DMS153 (cell line): Measurements from ENCODE around the gene WWOX.
"Not testable (repeated sequence)": the region's sequence is repeated elsewhere in the genome, so short reads cannot be mapped to it uniquely, and the experiment has no call there.

ENCODE experiments used
- DNase-seq: peaks from one replicate; lab custom pipeline; 2025; lab: John Stamatoyannopoulos, UW

The WWOX gene

GRCh38 chr16:79213214-79213613 lies 1113.8 kb downstream of the WWOX start:
- DNase-seq = no peak

DNA sequence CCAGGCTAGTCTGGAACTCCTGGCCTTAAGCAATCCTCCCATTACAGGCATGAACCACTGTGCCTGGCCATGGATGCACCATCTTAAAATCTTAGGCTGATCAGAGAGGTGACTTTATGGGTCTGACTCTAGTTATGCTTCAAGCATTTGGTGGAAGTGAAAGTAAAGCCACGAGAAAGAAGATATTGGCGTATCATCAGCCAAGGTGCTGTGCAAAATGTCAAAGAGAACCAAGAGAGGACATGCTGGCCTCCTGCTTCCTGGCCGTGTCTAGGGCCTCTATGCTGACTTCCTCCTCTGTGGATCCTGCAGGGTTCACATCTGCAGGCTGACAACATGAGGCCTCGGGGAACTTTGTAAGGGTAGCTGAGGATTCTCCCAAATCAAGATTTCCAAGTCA lies 1115.8 kb downstream of the WWOX start:
- no peak for DNase-seq

DNA sequence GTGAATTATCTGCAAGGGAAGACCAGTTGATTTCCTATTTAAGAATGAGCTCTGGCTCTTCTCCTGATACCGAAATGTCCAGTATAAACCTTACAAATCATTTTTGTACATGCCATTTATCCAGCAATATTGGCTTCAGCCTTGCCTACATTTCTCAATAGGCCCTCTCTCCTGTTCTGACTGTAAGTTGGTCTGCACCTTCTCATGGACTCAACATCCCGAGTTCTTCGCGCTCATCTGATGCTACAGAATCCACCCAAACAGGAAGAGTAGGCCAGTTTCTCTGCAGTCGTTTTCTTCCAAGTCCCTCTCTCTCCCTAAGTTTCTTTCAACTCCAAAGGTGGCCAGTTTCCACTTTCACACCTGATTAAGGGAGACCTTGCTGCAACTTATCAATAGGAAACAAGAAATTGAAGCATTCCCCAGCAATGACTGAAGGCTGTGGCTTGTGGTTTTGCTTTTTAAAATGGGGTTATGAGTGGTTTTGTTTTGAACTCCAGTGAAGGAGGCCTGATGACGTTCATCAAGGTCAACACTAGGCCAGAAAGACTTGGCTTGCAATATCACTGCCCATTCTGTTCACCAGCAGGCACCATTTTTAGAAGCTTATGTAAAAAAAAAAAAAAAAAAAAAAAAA lies 1118.0 kb downstream of the WWOX start:
- DNase-seq = no peak

GRCh38 chr16:79218351-79218750 lies 1118.9 kb downstream of the WWOX start:
- DNase-seq = no peak

DNA sequence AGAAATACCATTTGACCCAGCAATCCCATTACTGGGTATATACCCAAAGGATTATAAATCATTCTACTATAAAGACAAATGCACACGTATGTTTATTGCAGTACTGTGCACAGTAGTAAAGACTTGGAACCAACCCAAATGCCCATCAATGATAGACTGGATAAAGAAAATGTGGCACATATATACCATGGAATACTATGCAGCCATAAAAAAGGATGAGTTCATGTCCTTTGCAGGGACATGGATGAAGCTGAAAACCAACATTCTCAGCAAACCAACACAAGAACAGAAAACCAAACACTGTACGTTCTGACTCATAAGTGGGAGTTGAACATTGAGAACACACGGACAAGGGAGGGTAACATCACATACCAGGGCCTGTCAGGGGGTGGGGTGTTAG lies 1126.5 kb downstream of the WWOX start:
- DNase-seq = not testable (repeated sequence)

- DNase-seq = peak; percentile 16
Observed at GRCh38 chr16:79229361-79229760, 1129.9 kb downstream of the WWOX start.

DNA sequence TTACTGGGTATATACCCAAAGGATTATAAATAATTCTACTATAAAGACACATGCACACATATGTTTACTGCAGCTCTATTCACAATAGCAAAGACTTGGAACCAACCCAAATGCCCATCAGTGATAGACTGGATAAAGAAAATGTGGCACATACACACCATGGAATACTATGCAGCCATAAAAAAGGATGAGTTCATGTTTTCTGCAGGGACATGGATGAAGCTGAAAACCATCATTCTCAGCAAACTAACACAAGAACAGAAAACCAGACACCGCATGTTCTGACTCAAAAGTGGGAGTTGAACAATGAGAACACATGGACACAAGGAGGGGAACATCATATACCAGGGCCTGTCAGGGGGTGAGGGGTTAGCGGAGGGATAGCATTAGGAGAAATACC lies 1146.2 kb downstream of the WWOX start:
- not testable (repeated sequence) for DNase-seq

GRCh38 chr16:79247386-79247785 lies 1147.9 kb downstream of the WWOX start:
- no peak for DNase-seq

DNA sequence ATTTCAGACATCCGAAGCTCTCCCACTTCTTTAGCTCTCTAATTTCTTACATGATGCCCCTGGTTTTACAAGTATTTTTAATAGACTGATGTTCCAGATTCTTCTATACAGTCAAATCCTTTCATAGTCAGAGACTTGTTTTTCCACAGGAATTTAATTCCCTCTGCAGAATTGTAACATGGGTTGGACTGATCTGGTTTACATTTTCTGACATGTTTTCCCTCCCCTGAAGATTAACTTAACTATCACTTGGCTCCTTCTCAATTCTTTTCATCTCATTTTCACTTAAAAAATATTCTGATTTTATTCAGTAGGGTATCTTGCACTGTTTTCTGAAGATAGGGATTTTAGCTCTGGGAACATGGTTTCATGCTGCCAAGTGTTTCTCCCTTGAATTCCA lies 1148.9 kb downstream of the WWOX start:
- DNase-seq = no peak

GRCh38 chr16:79250502-79251098 lies 1151.1 kb downstream of the WWOX start:
- peak; percentile 64 for DNase-seq

DNA sequence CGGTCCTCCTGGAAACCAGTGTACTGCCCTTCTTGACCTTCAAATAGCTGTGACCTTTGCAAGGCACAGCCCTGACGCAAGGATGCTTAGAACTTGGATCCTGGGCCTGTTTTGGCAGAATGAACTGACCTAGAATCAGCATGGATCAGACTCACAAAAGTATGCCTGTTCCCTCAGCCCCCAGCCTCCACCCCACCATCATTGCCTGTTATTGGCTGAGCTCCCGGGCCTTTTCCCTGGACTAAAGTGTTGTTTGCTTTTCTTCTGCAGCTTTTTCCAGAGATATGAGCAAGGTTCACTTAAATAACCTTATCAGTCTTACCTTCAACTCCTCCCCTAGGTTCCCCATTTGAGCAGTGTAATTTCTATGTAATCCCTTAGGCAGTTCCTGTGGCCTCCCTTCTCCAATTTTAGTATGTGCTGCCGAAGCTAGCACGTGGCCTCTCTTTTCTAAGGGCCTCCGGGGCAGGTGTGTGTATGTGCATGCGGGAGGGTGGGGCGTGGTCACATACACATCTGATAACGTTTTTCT lies 1153.7 kb downstream of the WWOX start:
- no peak for DNase-seq

DNA sequence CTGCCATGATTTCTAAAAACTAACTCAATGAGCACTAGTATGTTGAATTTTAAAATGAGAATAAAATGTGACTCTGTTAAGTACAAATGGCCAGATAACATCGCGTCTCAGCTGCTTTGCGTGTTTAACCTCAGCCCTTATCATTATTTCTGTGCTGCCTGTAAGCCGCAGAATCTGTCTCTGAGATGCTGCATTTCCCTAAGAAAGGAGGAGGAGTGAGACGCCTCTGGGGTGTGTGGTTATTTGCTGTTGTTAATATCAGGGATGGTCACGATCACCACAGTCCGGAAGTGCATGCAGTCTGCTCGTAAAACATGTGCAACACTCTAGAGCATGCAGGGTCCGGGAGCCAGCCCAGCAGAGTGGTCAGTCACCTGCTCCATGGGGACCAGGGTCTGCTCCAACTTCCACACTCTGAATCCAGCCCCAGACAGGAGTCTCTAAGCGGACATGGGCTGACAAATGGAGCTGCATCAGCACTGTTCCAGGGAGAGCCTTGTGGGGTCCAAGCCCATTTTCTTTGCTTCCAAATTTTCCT lies 1158.6 kb downstream of the WWOX start:
- DNase-seq = no peak

DNA sequence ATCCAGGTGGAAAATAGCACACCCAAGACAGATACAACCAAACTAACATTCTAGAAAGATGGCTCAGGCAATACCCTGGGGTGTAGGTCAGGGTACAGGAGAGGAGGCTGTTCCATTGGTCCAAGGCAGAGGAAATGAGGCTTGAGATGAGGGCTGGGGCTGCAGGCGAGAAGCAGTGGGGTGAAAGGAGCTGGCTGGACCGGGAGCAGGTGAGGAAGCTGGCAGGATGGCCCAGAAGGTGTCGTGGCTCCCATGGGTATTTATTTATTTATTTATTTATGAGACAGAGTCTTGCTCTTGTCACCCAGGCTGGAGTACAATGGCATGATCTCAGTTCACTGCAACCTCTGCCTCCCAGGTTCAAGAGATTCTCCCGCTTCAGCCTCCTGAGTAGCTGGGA lies 1161.4 kb downstream of the WWOX start:
- not testable (repeated sequence) for DNase-seq

GRCh38 chr16:79261481-79261940 lies 1162.1 kb downstream of the WWOX start:
- no peak for DNase-seq

DNA sequence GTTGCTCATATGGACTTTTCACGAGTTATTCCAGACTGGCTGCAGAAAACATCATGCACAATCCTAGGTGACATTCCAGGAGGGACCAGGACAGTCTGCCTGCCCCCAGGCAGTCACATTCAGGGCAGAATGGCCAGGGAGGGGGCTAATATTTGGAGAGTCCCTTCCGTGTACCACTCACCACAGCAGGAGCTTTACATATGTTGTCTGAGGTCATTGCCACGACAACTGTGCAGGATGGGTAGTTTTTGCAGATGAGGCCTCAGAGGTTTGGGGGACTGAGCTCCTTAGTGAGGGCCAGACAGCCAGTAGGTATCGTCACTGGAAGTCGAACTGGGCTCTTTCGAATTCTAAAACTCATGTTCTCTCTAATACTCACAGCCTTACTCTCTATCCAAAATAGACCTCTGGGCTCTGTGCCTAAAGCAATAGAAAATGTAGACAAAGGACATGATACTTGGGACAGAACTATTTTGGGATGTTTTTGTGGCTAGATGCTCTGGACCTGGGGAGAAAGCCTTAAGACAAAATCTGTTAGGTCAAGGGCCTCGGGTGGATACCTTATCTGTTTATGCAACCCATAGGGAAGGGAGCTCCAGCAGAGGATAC lies 1162.6 kb downstream of the WWOX start:
- no peak for DNase-seq
